ENCODE data around the gene LUC7L2.
A peak's percentile ranks its signal among the peaks of the same experiment; 100 is the strongest.
"Not testable (repeated sequence)": the region's sequence is repeated elsewhere in the genome, so short reads cannot be mapped to it uniquely, and the experiment has no call there.

Gene LUC7L2

GRCh38 chr7:139423091-139423490 lies 63.4 kb downstream of the LUC7L2 start:
- Histone ChIP-seq H3K27ac (peak overlapping the region; percentile 67), H3K27me3 (no peaks in the 10 kb centered on the region), H3K4me1 (ENCODE audit: control insufficient read depth in 1 of 2, insufficient read depth in 1 of 2, low read depth in 1 of 2, low read length in 1 of 2) (peaks cover 31 to 36% of the 10 kb centered on the region in 2 experiments), H3K36me3 (peaks cover 29% of the 10 kb centered on the region), H3K4me3 (ENCODE audit: low read depth in 1 of 2, low read length in 1 of 2) (no peak overlapping the region), H3K9me3 (no peaks in the 10 kb centered on the region)
- TF ChIP-seq CTCF (IDR thresholded peaks at IDR 0.05), result no peak

- no peak for TF ChIP-seq CTCF (IDR thresholded peaks at IDR 0.05)
- Histone ChIP-seq H3K4me3 (ENCODE audit: low read depth in 1 of 2, low read length in 1 of 2) (no peak overlapping the region), H3K27me3 (no peaks in the 10 kb centered on the region), H3K4me1 (ENCODE audit: control insufficient read depth in 1 of 2, insufficient read depth in 1 of 2, low read depth in 1 of 2, low read length in 1 of 2) (peaks cover 31 to 36% of the 10 kb centered on the region in 2 experiments), H3K9me3 (no peaks in the 10 kb centered on the region), H3K36me3 (peaks cover 20% of the 10 kb centered on the region), H3K27ac (peak overlapping the region; percentile 67)
Observed at GRCh38 chr7:139424004-139424403, 64.3 kb downstream of the LUC7L2 start.

- not testable (repeated sequence) for H3K27ac ChIP-seq; H3K27me3 ChIP-seq; H3K9me3 ChIP-seq; H3K36me3 ChIP-seq; H3K4me3 ChIP-seq (ENCODE audit: low read depth in 1 of 2, low read length in 1 of 2)
- H3K4me1 ChIP-seq (ENCODE audit: control insufficient read depth in 1 of 2, insufficient read depth in 1 of 2, low read depth in 1 of 2, low read length in 1 of 2), result peaks cover 37 to 42% of the 10 kb centered on the region in 2 experiments
Observed at GRCh38 chr7:139425701-139426100, 66.0 kb downstream of the LUC7L2 start.

GRCh38 chr7:139426258-139427028 lies 66.7 kb downstream of the LUC7L2 start:
- peaks cover 37 to 42% of the 10 kb centered on the region in 2 experiments for H3K4me1 ChIP-seq (ENCODE audit: control insufficient read depth in 1 of 2, insufficient read depth in 1 of 2, low read depth in 1 of 2, low read length in 1 of 2)
- H3K27me3 ChIP-seq, result no peaks in the 10 kb centered on the region
- peaks cover 4% of the 10 kb centered on the region for H3K36me3 ChIP-seq
- no peaks in the 10 kb centered on the region for H3K9me3 ChIP-seq
- H3K27ac ChIP-seq, result peak overlapping the region; percentile 47
- no peak for TF ChIP-seq CTCF (IDR thresholded peaks at IDR 0.05)
- H3K4me3 ChIP-seq (ENCODE audit: low read depth in 1 of 2, low read length in 1 of 2), result no peak overlapping the region

GRCh38 chr7:139427029-139427420 lies 67.3 kb downstream of the LUC7L2 start:
- Histone ChIP-seq H3K27me3 (no peaks in the 10 kb centered on the region), H3K36me3 (peaks cover 4% of the 10 kb centered on the region), H3K4me1 (ENCODE audit: control insufficient read depth in 1 of 2, insufficient read depth in 1 of 2, low read depth in 1 of 2, low read length in 1 of 2) (peaks cover 37 to 42% of the 10 kb centered on the region in 2 experiments), H3K27ac (peak overlapping the region; percentile 10), H3K9me3 (no peaks in the 10 kb centered on the region), H3K4me3 (ENCODE audit: low read depth in 1 of 2, low read length in 1 of 2) (no peak overlapping the region)
- TF ChIP-seq CTCF (IDR thresholded peaks at IDR 0.05), result no peak

- peaks cover 35 to 39% of the 10 kb centered on the region in 2 experiments for H3K4me1 ChIP-seq (ENCODE audit: control insufficient read depth in 1 of 2, insufficient read depth in 1 of 2, low read depth in 1 of 2, low read length in 1 of 2)
- no peak for TF ChIP-seq CTCF (IDR thresholded peaks at IDR 0.05)
Observed at GRCh38 chr7:139427788-139428187, 68.1 kb downstream of the LUC7L2 start.

GRCh38 chr7:139429735-139430134 lies 70.0 kb downstream of the LUC7L2 start:
- H3K36me3 ChIP-seq; H3K4me3 ChIP-seq (ENCODE audit: low read depth in 1 of 2, low read length in 1 of 2); H3K27me3 ChIP-seq; H3K9me3 ChIP-seq: not testable (repeated sequence)
- H3K4me1 ChIP-seq (ENCODE audit: control insufficient read depth in 1 of 2, insufficient read depth in 1 of 2, low read depth in 1 of 2, low read length in 1 of 2), result peaks cover 17 to 20% of the 10 kb centered on the region in 2 experiments
- H3K27ac ChIP-seq, result peak overlapping the region; percentile 23

More at GRCh38 chr7:139427788-139428187, 68.1 kb downstream of the LUC7L2 start:
- no peaks in the 10 kb centered on the region for H3K27me3 ChIP-seq
- no peaks in the 10 kb centered on the region for H3K36me3 ChIP-seq
- no peak overlapping the region for H3K4me3 ChIP-seq (ENCODE audit: low read depth in 1 of 2, low read length in 1 of 2)
- H3K27ac ChIP-seq, result no peak overlapping the region
- no peaks in the 10 kb centered on the region for H3K9me3 ChIP-seq

All from neutrophil (primary cell).